ENCODE measurements around the gene NOVA1. TPM values are rescaled to one million over a fixed set of nuclear protein-coding genes. Genes with fewer than 3 reads are reported as not detected.

The NOVA1 gene
- total RNA-seq, 1 experiment from 2014 or later: not detected

DNA sequence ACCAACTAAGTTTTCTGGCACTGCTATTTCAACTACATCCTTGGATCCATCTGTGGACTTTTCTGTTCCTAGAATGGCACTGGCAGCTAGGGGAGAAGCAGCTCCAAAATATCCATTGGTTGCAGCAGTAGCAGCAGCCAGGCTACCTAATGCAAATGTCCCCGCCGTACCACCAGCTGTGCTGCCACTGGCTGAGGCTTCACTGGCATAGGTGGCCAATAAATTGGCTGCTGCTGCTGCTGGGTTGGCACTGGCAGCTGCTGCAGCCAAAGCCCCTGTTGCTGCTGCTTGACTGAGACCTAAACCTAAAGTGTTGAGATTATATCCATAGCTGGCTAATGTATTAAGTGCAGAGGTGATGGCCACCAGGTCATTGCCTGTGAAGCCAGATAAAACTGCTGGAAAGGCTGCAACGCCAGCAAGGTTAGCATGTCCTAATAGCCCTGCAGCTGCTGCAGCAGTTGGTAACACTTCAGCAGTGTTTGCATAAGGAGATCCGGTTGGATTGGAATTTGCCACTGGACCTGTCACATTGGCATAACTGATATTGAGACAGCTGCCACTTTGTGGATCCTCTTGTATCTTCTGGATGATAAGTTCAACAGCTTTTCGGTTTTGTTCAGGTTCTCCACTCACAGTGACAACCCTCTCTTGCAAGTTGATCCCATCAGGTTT lies 149.5 kb downstream of the NOVA1 start:
- DNase-seq (ENCODE audit: low read depth): no peak

- no peak for DNase-seq (ENCODE audit: low read depth)
These were observed 153.0 kb downstream of the NOVA1 start for GRCh38 chr14:26444822-26445221.

- no peak for DNase-seq (ENCODE audit: low read depth)
These were observed 154.2 kb downstream of the NOVA1 start for GRCh38 chr14:26443654-26444053.

DNA sequence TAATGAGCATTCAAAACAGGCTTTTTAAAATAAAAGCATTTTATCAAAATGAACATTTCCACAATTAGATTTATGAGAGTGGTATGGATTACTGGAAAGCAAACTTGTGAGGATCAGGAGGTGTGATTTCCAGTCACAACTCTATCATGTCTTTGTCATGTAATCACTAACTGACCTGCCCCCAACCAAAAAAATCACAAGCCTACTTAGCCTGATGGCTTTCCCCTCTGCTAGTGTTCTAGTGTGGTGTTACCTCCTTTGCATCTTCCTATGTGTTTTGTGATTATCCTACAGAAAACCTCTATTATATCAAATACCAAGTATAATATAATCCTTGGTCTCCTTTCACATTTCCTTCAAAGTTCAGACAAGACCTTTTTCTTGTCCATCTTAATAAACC lies 168.6 kb downstream of the NOVA1 start:
- no peak for DNase-seq (ENCODE audit: low read depth)

DNA sequence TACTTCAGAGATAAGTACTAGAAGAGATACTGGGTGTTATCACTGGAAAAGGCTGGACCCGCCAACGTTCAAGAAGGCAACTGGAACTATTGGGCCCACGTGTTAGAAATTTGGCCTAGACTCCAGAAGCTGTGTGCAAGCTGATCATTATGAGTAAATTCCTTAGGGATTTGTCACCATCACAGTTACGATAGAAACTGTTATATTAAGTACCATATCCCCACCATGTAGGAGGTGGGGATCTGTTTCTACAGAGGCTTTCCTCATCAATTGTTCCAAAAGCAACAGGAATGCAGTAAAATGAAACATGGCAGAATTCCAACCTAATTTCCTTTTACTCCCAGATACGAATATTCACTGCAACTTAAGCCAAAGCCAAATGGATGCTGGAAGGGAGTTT lies 170.7 kb downstream of the NOVA1 start:
- no peak for DNase-seq (ENCODE audit: low read depth)

GRCh38 chr14:26424537-26424936 lies 173.3 kb downstream of the NOVA1 start:
- DNase-seq (ENCODE audit: low read depth): no peak

GRCh38 chr14:26415618-26416123 lies 182.2 kb downstream of the NOVA1 start:
- DNase-seq (ENCODE audit: low read depth): no peak

- DNase-seq (ENCODE audit: low read depth): no peak
These were observed 182.9 kb downstream of the NOVA1 start for GRCh38 chr14:26414926-26415325.

DNA sequence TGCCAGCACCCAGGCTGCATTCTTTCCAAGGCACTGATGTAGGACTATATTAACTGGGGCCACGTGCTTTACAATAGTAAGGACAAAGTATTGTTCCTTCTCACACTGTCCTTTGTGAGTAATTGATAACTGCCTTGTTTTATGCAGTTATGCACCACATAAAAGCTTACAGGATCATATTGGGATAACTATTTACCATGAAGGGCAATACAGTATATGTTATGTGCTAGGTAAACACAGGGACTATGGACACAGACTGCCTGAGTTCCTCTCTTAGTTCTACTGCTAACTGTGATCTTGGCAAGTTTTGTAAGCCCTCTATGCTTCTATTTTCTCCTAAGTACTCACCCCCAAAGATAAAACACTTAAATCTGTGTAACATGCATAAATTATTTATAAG lies 183.7 kb downstream of the NOVA1 start:
- no peak for DNase-seq (ENCODE audit: low read depth)

GRCh38 chr14:26412421-26412820 lies 185.4 kb downstream of the NOVA1 start:
- DNase-seq (ENCODE audit: low read depth): no peak

DNA sequence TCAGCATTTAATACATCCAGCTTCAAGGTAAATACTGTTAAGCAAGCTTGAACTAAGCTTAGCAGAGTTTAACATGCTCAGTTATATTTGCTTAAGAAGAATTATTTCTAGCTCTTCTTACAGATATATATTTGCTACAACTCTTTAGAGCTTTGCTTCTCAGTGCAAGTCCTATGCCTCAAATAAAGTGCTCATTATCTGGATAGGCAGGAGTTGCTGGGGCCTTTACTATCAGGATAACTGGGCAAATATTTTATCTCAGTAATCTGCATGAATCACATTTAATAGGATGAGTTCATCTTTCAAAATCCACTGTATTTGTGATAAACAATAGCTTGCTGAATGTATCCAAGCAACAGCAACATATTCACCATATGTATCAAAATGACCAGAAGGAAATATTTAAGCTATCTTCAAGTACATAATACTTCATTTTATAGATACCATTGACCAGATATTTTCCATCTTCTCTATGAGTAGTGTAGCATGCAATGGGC lies 187.6 kb downstream of the NOVA1 start:
- no peak for DNase-seq (ENCODE audit: low read depth)

DNA sequence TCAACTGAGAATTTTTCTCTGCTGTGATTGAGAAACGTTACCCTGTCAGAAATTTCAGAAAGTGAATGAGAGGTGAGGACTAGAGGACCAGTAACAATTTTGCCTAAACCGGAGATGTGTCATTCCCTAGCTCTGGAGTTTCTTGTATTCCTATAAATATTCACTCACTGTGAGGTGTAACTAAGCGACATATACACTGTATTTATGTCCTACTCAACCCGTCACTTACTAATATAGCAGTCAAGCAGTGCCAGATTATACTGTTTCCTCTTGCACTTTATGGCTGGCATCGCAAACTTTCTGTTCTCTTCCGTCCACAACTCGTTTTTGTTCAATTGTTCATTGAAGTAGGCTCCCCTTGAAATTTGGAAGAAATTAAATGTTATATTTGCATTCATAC lies 192.9 kb downstream of the NOVA1 start:
- DNase-seq (ENCODE audit: low read depth): no peak

- DNase-seq (ENCODE audit: low read depth): no peak
These were observed 194.1 kb downstream of the NOVA1 start for GRCh38 chr14:26403760-26404159.

DNA sequence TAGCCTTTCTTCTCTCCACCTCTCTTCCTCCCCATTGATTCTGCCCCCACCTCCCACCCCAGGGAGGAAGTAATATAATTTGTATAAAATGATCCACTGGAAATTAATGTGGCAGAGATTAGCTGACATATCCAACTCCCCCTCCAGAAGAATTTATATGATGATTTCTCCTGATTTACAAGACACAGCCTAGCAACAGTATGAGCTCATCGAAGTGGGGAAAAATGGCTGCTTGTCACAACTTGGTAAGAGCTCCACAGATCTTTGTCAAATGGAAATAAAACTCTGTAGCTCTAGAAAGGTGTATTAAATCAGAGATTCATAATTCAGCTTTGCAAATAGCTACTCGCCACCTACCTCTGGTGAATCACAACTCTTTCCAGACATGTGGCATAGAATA lies 195.7 kb downstream of the NOVA1 start:
- DNase-seq (ENCODE audit: low read depth): no peak

- no peak for DNase-seq (ENCODE audit: low read depth)
These were observed 196.5 kb downstream of the NOVA1 start for GRCh38 chr14:26401179-26401968.

- DNase-seq (ENCODE audit: low read depth): no peak
These were observed 197.5 kb downstream of the NOVA1 start for GRCh38 chr14:26400373-26400772.

DNA sequence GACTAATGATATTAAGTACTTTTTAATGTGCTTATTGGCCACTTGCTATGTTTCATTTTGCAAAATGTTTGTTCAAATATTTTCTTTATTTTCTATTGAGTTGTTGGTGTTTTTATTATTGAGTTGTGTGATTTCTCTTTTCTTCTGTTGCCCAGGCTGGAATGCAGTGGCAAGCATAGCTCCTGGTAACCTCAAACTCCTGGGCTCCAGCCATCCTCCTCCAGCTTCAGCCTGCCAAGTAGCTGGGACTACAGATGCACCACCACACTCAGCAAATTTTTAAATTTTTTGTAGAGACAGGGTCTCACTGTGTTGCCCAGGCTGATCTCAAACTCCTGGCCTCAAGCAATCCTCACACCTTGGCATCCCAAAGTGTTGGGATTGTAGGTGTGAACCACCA lies 199.2 kb downstream of the NOVA1 start:
- no peak for DNase-seq (ENCODE audit: low read depth)

All from M059J (cell line).